NAMALWA (cell line): Measurements from ENCODE around the gene PRAMEF12.
"Not testable (repeated sequence)": the region's sequence is repeated elsewhere in the genome, so short reads cannot be mapped to it uniquely, and the experiment has no call there.

ENCODE experiments used
- DNase-seq: peaks from one replicate; pipeline ENCODE4 v3.0.0-alpha.2; 2015; ENCODE audit warnings: low spot score

Gene PRAMEF12

DNA sequence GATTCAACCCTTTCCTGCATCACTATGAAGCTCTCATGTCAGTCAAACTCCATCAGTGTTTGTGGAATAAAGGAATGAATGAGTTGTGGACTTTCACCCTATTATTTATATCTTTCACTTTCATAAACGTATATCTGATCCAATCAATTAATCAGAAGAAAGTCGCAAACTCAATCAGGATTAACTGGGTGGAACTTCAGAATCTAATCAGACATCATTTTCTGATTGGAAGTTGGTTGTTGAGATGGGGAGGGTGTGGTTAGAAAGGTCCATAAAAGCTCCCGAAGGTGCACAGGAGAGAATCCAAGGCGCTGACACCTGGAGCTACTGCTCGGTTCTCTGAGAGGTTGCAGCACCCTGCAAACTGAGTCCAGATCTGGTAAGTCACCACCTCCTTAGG lies at the start of gene PRAMEF12:
PRAMEF12 (plus strand) TSS at position 301 of the 400 bp plus-strand sequence. CDS start 1,130 bp downstream, outside the sequence.
- no peak for DNase-seq

DNA sequence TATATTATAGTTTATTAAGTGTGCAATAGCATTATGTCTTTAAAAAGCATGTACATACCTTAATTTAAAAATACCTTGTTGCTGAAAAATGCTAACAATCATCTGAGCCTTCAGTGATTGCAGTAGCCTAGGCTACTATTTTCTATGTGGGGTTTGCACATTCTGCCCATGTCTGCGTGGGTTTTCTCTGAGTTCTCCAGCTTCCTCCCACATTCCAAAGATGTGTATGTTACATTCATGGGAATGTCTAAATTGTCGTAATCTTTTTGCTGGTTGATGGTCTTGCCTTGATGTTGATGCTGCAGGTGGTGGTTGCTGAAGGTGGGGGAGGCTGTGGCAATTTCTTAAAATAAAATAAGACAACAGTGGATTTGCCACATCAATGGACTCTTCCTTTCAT lies 45.1 kb upstream of the PRAMEF12 start:
- DNase-seq: no peak

DNA sequence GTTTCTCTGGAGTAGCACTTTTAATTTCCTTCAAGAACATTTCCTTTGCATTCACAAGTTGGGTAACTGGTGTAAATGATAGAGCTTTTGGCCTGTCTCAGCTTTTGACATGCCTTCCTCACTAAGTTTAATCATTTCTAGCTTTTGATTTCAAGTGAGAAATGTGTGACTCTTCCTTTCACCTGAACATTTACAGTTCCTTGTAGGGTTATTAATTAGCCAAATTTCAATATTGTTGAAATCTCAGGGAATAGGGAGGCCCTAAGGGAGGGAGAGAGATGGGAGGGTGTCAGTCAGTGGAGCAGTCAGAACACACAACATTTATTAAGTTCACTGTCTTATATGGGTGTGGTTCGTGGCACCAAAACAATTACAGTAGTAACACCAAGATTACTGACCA lies 43.4 kb upstream of the PRAMEF12 start:
- DNase-seq: no peak

DNA sequence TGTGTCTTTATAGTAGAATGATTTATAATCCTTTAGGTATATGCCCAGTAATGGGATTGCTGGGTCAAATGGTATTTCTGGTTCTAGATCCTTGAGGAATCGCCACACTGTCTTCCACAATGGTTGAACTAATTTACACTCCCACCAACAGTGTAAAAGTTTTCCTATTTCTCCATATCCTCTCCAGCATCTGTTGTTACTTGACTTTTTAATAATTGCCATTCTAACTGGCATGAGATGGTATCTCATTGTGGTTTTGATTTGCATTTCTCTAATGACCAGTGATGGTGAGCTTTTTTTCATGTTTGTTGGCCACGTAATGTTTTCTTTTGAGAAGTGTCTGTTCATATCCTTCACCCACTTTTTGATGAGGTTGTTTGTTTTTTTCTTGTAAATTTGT lies 42.5 kb upstream of the PRAMEF12 start:
- DNase-seq: not testable (repeated sequence)

DNA sequence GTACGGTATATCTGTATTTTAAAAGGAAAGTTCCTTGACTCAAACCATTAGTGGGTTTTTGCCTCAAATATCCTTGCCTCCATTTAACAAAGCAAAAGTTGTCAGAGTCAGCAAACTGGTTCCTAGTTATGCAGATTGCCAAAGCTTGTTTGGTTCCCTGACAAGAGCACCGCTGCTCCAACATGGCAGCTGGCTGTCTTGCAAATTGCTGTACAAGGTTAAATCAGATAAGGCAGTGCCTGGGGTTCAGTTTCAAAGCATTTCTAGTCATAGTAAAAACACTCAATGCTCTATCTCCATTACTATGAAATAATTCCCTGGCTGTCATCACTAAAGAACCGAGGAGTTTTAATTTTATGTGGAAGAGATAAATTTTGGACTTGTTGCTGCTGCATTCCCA lies 38.9 kb upstream of the PRAMEF12 start:
- no peak for DNase-seq

DNA sequence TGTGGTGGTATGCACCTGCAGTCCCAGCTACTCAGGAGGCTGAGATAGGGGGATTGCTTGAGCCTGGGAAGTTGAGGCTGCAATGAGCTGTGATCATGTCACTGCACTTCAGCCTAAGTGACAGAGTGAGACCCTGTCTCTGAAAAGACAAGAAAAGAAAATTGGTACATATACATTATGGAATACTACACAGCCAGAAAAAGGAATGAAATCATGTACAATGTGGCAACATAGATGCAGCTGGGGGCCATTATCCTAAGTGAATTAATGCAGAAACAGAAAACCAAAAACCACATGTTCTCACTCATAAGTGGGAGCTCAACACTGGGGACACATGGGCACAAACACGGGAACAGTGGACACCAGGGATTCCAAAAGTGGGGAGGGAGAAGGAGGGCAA lies 34.6 kb upstream of the PRAMEF12 start:
- no peak for DNase-seq

DNA sequence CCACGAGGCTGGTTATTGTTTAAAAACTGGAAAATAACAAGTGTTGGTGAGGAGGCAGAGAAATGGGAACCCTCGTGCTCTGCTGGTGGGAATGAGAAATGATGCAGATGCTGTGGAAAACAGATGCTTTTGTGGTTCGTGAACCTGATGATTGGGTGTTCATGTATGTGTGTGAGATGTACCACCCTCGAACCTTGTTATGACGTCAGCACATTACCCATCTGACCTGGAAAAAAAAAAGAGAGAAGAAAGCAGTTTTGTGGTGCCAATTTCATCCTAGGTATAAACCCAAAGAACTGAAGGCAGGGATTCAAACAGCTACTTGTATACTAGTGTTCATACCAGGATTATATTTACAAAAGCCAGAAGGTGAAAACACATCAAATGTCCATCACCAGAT lies 33.9 kb upstream of the PRAMEF12 start:
- DNase-seq: no peak

DNA sequence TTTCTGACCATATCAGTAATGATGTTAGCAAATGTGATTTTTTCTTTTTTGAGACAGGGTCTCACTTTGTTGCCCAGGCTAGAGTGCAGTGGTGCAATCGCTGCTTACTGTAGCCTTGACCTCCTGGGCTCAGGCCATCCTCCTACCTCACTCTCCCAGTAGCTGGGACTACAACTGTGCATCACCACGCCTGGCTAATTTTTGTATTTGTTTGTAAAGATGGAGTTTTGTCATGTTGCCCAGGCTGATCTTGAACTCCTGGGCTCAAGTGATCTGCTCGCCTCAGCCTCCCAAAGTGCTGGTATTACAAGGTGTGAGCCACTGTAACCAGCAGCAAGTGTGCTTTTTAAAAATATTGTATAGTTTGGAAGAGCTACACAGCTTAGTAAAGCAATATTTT lies 31.6 kb upstream of the PRAMEF12 start:
- no peak for DNase-seq

DNA sequence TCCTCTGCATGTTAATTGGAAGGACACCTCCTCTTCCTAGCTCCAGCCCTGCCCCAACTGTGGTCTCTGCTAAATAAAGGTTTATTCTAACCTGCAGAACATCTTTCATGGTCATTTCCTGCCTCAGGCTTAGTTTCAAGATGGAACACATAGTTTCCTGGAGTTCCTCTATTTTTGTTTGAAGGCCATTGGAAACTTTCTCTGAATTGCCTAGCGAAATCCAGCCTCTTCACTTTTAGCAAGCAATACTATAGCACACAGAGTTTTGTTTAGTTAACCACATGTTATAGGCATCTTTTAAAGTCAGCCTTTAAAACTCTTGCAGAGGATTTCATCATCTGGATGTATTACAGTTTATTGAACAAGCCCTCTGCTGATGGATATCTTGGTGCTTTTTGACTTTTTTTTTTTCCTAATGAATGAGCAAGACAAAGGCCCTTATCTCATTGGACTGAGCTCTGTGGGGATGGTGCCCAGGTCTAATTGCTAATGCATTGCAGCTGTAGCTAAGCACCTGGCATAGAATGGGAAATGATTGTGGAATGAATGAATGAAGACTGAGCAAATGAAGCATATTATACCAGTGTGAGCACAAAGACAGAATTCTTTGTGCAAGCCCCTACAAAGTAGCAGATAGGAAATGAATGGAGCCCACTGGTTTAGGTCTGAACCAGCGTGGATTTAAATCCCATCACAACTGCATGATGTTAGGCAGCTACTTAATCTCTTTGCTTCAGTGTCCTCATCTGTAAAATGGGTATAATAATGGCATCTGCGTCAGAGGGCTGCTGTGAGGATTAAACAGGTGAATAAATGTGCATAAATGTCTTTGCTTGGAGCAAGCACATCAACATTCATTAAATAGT lies 28.2 kb upstream of the PRAMEF12 start:
- DNase-seq: no peak

DNA sequence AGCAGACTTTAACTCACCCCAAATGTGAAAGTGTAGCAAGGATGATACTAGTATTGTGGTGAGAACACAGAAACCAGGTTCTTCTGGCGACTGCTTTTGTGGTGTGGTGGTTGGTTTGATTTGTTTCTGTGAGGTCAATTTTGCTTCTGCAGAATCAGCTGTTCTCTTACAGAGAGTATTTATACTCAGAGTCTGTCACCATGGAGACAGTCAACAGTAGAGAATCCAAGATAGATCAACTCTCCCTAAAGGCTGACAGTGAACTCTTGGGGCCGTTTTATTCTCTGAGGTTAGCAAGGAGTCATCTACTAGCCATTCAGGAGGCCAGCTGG lies 27.6 kb upstream of the PRAMEF12 start, which contains the start of gene CFAP107:
CFAP107 (plus strand) TSS at position 209 of the 332 bp plus-strand sequence. CDS start 231 bp downstream, outside the sequence.
- peak; percentile 7 for DNase-seq

DNA sequence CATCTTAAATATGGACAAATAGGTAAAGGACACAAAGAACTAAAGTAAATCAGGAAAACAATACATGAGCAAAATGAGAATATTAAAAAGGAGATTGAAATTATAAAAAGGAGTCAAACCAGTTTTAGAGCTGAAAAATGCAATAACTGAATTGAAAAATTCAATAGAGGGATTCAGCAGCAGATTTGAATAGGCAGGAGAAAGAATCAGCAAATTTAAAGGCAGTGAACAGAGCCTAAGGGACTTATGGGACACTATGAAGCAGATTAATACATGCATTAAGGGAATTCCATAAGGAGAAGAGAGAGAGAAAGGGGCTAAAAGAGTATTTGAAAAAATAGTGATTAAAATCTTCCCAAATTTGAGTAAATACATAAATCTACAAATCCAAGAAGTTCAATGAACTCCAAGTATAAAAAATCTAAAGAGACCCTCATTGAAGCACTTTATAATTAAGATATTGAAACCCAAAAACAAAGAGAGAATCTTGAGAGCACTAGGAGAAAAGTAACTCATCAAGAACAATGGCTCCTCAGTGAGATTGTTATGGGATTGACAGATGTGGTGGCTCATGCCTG lies 24.7 kb upstream of the PRAMEF12 start:
- no peak for DNase-seq

DNA sequence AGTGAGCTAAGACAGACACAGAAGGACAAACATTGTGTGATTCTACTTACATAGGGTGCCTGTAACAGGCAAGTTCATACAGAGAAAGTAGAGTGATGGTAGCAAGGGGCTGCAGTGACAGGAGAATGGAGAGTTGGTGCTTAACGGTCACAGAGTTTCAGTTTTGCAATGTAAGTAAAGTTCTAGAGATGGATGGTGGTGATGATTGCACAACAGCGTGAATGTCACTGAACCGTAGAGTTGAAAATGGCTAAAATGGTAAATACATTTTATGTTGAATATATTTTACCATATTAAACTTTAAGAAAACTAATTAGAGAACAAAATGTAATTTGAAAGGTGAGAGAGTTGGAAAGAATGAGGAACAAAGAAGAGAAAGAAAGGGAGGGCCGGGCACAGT lies 18.8 kb upstream of the PRAMEF12 start:
- no peak for DNase-seq

DNA sequence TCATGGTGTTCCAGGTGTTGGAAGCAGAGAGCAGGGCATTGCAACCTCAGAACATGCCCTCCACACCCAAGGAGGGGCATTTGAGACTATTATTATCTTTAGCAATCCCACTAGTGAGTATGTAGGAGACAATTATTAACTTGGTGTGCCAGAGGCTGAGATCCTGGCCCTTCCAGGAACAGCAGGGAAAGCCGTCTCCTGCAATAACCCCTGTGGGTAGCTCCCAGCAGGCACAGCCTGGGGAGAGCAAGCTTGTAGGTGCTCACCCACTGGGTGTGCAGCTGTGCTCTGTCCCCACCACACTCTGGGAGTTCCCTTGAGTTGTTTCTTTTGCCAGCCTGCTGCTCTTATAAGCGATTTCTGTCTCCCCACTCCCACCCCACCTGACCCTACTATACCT lies 17.3 kb upstream of the PRAMEF12 start:
- DNase-seq: no peak

DNA sequence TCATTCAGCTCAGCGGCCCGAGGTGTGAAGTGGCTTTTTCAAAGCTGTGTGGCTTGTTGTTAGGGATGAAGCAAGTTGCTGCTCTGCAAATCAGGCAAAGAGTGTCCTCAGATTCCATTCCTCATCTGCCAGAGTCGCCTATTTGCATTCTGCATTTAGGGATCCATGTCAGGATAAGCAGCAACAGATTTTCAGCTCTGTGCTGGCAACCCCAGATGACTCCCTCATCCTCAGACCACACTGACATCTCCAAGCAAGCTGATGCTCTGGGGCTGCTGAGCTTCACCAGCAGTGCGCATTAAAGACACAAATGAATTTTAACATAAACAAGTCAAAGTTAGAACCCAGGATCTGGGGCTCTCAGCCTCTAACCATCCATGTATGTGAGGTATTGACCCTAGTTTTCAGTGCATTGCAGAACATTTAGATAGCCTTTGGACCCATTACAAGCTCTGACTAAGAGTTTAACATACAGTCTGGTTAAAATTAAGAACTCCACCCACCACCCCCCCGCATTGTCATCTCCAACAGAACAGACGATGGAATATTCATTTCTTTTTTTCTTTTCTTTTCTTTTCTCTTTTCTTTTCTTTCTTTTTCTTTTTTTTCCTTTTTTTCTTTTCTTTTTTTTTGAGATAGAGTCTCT lies 16.6 kb upstream of the PRAMEF12 start:
- no peak for DNase-seq

DNA sequence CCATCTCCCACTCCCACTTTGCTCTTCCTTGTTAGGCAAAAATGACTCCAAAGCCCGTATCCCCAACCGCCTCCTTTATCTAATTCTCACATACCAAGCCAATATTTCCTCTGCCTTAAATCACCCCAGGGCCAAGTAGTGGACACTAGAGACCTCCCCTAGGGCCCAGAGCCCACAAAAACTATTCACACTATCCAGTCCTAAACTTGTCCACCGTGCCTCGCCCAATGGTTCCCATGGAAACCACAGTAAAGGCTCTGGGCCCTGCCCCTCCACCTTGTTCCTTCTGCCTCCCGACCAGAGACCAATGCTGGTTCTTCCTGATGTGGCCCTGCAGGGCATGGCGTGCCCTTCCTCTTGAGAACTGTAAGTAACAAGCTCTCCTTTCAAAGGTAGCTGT lies 15.7 kb upstream of the PRAMEF12 start:
- DNase-seq: no peak

DNA sequence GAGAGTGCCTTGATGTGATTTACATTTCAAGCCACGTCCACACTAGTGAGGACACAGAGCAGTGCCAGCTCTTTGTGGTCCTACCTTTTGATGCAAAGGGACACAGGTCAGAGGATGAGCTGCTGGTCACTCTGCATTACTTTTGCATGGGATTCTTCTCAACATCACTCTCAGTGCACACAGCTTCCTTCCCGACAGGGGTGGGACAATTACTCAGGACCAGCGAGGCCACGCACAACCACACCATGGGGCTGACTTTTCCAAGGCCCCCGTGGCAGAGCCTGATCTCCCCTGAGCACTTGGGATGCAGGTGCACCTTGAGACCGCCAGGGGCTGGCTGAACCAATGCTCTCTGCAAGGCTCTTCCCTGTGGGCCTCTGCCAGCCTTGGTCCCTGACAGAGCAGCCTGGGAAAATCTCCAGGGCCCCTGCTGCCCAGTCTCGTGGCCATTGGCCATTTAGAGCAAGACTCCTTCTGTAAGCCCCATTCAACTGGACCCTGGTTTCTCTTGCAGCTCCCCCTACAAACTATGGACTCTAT lies 13.2 kb upstream of the PRAMEF12 start:
- peak; percentile 30 for DNase-seq

DNA sequence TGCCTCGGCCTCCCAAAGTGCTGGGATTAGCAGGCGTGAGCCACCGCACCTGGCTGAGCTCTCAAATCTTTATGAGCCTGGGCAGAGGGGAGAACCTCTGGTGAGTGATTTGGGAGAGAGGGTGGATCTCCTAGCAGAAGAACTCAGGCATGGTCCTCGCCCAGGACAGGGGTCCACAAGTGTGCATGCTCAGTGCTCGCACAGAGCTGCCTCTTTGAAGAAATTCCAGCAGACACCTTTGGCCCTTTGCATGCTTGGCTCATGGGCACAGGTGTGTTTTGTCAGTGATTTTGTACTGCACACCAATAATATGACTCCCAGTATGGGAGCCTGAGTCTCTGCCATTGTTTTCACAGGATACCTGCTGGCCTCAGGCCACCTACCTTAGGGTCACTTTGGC lies 11.8 kb upstream of the PRAMEF12 start:
- DNase-seq: no peak

DNA sequence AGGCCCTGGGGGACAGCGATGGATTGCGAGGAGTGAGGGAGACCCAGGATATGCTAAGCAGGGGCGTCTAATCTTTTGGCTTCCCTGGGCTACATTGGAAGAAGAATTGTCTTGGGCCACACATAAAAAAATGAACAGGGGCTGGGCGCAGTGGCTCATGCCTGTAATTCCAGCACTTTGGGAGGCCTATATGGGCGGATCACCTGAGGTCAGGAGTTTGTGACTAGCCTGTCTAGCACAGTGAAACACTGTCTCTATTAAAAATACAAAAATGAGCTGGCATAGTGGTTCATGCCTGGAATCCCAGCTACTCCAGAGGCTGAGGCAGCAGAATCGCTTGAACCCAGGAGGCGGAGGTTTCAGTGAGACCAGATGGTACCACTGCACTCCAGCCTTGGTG lies 10.8 kb upstream of the PRAMEF12 start:
- no peak for DNase-seq

DNA sequence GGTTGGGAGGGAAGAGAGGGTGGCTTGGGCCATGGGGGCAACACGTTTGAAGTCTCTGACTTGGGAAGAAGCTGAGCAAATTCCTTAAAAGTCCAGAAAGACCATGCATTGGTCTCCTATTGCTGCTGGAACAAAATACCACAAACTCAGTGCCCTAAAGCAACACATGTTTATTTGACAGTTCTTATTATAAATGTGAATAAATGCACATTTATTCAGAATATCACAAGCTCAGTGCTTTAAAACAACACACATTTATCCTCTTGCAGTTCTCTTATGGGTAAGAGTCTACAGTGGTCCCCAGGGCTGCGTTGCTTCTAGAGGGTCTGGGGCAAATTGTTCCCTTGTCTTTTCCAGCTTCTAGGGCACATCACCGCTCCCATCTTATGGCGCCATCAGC lies 10.1 kb upstream of the PRAMEF12 start:
- DNase-seq: no peak

DNA sequence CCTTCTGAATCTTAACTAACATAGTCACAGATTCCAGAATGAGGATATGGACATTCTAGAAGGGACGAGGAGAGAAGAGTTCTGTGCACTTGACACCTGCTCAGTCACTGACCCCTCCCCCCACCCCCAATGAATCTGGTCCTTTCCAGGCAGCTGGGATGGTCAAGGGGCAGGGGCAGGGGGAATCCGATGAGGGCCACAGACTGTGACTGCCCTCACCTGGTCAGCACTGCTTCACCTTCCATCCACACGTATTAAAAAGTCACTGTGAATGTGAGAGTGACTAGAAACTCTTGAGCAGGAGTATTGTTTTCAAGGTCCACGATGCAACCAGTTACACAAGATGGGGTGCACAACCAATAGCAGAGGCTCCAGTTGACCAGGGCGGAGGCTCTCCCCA lies 9.5 kb upstream of the PRAMEF12 start:
- DNase-seq: no peak

DNA sequence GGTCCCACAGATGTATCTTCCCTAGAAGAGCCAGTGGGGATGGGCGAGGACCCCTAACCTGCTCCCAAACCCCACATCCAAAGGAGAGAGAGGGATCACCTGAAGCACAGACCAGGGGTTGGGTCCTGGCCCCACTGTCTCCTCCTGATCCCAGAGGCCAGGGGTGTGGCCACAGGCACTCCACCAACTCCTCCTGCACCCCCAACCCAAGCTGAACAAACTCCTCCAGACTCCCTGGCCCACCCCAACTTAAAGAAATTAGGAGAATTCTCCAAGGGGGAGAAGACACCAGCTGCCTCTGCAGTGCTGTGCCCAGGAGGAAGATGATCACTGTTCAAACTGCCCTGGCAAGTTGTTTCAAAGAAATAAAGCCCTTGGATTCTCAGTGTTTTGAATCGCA lies 4.5 kb upstream of the PRAMEF12 start:
- DNase-seq: no peak

DNA sequence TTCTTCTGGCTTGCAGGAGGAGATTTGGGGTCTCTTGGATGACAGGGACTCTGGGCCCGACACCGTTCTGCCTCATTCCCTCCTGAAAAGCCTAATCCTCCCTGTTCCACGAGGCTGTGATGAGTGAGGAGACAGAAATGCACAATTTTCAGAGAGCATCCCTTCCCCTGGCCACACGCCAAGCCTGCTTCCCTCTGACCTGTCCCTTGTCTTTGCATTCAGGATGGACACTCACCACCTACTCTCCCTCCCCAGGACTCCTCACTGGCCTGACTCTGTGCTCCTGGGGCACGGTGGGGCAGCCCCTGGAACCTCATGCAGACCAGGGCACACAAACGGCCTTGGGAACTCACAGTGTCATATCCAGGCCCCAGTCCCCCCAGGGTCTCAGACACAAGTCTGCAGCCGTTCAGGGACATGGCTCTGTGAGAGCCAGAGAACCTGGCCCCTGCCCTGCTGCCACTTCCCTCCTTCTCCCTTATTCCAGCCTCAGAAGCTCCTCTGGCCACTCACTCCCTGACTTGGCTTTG lies 3.5 kb upstream of the PRAMEF12 start:
- no peak for DNase-seq

DNA sequence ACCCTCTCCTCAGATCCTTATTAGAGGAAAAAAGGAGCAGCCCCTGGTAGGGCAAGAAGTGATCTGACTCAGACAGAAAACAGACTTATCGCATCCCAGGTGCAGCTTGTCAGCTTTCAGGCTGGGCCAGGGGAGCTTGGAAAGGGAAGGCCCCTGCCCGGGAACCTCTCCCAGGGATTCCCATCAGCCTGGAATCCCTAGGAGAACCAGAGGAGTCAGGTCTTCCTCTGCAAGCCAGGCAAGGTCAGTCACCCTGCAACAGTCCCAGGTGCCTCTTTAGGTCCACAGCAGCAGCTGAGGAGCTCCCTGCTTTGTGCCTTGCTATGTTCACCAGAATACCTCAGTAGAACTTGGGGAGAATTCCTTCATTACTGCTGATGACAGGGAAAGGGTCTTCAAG lies 2.9 kb upstream of the PRAMEF12 start:
- DNase-seq: no peak
